Measurements from ENCODE around the gene SCNN1B. TPM values are rescaled to one million over a fixed set of nuclear protein-coding genes. Genes with fewer than 3 reads are reported as not detected.

Gene SCNN1B
- total RNA-seq, 3 donors from 2014 or later (not counting 1 experiment from before 2014, with no cell fraction given): not detected

- Histone ChIP-seq H3K27me3 (ENCODE audit: control insufficient read depth, insufficient read depth, low read length) (no peaks in the 10 kb centered on the region), H3K9me3 (ENCODE audit: control insufficient read depth, insufficient read depth, low read length) (no peaks in the 10 kb centered on the region), H3K36me3 (ENCODE audit: control insufficient read depth, insufficient read depth, low read length) (peaks cover 74% of the 10 kb centered on the region), H3K4me3 (ENCODE audit: low read length) (no peak overlapping the region), H3K4me1 (ENCODE audit: control insufficient read depth, insufficient read depth, low read length) (no peaks in the 10 kb centered on the region), H3K27ac (ENCODE audit: low read length) (no peak overlapping the region)
- H3K36me3 Mint-ChIP-seq: peaks cover 26% of the 10 kb centered on the region
- no peaks in the 10 kb centered on the region for H3K9me3 Mint-ChIP-seq
- ATAC-seq: no peak
- no peak overlapping the region for H3K27ac Mint-ChIP-seq
- intact Hi-C loops (cut with micrococcal nuclease): no loop called here
- WGBS (ENCODE audit: insufficient coverage): 90% methylated on average over 11 of the region's 11 CpGs
- no peaks in the 10 kb centered on the region for H3K27me3 Mint-ChIP-seq (ENCODE audit: low read depth in 2 of 2)
- no peaks in the 10 kb centered on the region for H3K4me1 Mint-ChIP-seq
- DNase-seq: no peak
- no peak for TF ChIP-seq CTCF (IDR thresholded peaks at IDR 0.05)
- H3K4me3 Mint-ChIP-seq: no peak overlapping the region
Observed at GRCh38 chr16:23403547-23403946, 101.4 kb downstream of the SCNN1B start.

DNA sequence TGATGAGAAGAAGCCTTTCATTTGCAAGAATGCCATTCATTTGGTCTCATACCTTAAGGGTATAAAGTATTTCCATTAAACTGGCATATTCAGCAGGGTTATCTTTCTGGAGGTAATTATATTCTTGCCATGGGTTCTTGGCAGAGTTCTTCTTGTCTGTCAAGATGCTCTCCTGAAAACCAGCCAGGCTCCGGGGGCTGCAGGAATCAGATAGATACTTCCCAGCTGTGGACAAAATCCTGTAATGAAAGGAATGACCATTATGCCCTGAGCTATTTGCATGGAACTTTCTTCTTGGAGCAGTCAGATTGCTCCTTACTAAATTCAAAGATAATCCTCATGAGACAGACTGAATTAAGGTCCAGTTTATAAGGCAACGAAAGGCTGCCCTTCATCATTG lies 103.9 kb downstream of the SCNN1B start:
- DNase-seq (no peak), ATAC-seq (no peak)
- WGBS (ENCODE audit: insufficient coverage): 96% methylated on average over 2 of the region's 2 CpGs
- Mint-ChIP-seq H3K27ac (no peak overlapping the region), H3K4me3 (no peak overlapping the region), H3K27me3 (ENCODE audit: low read depth in 2 of 2) (no peaks in the 10 kb centered on the region), H3K9me3 (no peaks in the 10 kb centered on the region), H3K4me1 (no peaks in the 10 kb centered on the region), H3K36me3 (peaks cover 27% of the 10 kb centered on the region)
- H3K27me3 ChIP-seq (ENCODE audit: control insufficient read depth, insufficient read depth, low read length): no peaks in the 10 kb centered on the region
- H3K4me1 ChIP-seq (ENCODE audit: control insufficient read depth, insufficient read depth, low read length): no peaks in the 10 kb centered on the region
- no peaks in the 10 kb centered on the region for H3K9me3 ChIP-seq (ENCODE audit: control insufficient read depth, insufficient read depth, low read length)
- TF ChIP-seq CTCF (IDR thresholded peaks at IDR 0.05): no peak
- no peak overlapping the region for H3K27ac ChIP-seq (ENCODE audit: low read length)
- H3K36me3 ChIP-seq (ENCODE audit: control insufficient read depth, insufficient read depth, low read length): peaks cover 63% of the 10 kb centered on the region
- intact Hi-C loops (cut with micrococcal nuclease): no loop called here
- no peak overlapping the region for H3K4me3 ChIP-seq (ENCODE audit: low read length)

DNA sequence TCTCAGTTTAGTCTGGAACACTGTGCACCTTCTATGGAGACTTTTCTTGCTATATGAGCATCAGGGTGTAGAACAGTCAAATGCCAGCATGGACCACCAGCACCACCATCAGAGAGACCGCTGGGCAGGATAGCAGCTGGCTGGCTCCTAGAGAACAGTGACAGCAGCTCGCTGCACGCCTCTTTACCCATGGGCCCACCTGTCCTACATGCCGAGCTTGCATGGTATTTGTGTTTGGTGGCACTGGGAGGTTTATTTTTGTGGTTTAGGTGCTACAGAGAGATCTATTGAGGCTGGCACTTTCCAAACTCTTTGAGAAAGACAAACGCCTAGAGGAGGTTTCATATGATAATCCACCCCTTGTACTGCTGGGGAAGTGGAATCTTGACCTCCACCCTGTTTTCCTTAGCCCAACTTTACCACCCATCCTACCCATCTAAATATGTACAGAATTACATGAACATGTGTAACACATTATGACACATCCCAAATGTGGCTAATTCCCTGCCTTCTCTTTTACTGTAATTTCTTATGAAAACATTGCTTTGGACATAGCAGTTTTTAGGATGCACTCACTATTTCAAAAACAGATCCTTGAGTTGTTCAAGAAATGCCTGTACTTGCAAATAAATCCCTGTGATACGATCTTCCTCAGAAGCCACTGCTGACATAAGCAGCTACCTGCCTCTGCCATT lies 104.6 kb downstream of the SCNN1B start:
- Mint-ChIP-seq H3K4me1 (no peaks in the 10 kb centered on the region), H3K27me3 (ENCODE audit: low read depth in 2 of 2) (no peaks in the 10 kb centered on the region), H3K27ac (no peak overlapping the region), H3K9me3 (no peaks in the 10 kb centered on the region), H3K4me3 (no peak overlapping the region), H3K36me3 (peaks cover 27% of the 10 kb centered on the region)
- DNase-seq: no peak
- Histone ChIP-seq H3K9me3 (ENCODE audit: control insufficient read depth, insufficient read depth, low read length) (no peaks in the 10 kb centered on the region), H3K27ac (ENCODE audit: low read length) (no peak overlapping the region), H3K4me1 (ENCODE audit: control insufficient read depth, insufficient read depth, low read length) (no peaks in the 10 kb centered on the region), H3K36me3 (ENCODE audit: control insufficient read depth, insufficient read depth, low read length) (peaks cover 60% of the 10 kb centered on the region), H3K27me3 (ENCODE audit: control insufficient read depth, insufficient read depth, low read length) (no peaks in the 10 kb centered on the region), H3K4me3 (ENCODE audit: low read length) (no peak overlapping the region)
- ATAC-seq: no peak
- TF ChIP-seq CTCF (IDR thresholded peaks at IDR 0.05): no peak
- intact Hi-C loops (cut with micrococcal nuclease): no loop called here
- WGBS (ENCODE audit: insufficient coverage): 89% methylated on average over 6 of the region's 6 CpGs
